ENCODE measurements around the gene ECEL1. TPM values are rescaled to one million over a fixed set of nuclear protein-coding genes. Genes with fewer than 3 reads are reported as not detected.

The ECEL1 gene
- total and polyA plus RNA-seq, 2 donors (not counting 1 experiment from before 2014, with no cell fraction given), result 0.47 TPM; not detected in 1

GRCh38 chr2:232488097-232488711 lies 570 bp upstream of the ECEL1 start:
- DNase-seq, result no peak
- H3K27me3 ChIP-seq (replicated peaks in 1 of 4; ENCODE audit: control extremely low read depth in 1 of 4, control insufficient read depth in 3 of 4, insufficient read depth in 4 of 4, low read length in 3 of 4), result peaks cover 0 to 33% (median 2%) of the 10 kb centered on the region in 4 experiments
- intact Hi-C loops (cut with micrococcal nuclease), result no loop called here
- H3K4me3 ChIP-seq (ENCODE audit: control extremely low read depth in 1 of 5, extremely low read depth in 1 of 5, insufficient read depth in 1 of 5, low read depth in 2 of 5, low read length in 4 of 5), result no peak overlapping the region
- POLR2A ChIA-PET, result no interaction called here
- no peak overlapping the region for H3K27ac Mint-ChIP-seq
- CTCF ChIA-PET, result no interaction called here
- peaks cover 7 to 11% of the 10 kb centered on the region in 2 donors for H3K4me1 ChIP-seq (ENCODE audit: control insufficient read depth in 2 of 2, insufficient read depth in 2 of 2, low read length in 2 of 2)
- H3K27ac ChIP-seq (ENCODE audit: low read length in 2 of 2), result no peak overlapping the region
- peaks cover 11% of the 10 kb centered on the region for H3K4me1 Mint-ChIP-seq
- H2AFZ ChIP-seq (ENCODE audit: insufficient read depth, low read depth, low read length, poor library complexity, severe bottlenecking), result no peak overlapping the region
- TF ChIP-seq CTCF (IDR thresholded peaks at IDR 0.05) (no peak), EZH2 (IDR thresholded peaks at IDR 0.05; ENCODE audit: borderline replicate concordance, insufficient read depth, low read depth, low read length, poor library complexity, severe bottlenecking) (no peak)
- no peaks in the 10 kb centered on the region for H3K79me2 ChIP-seq (ENCODE audit: control insufficient read depth, insufficient read depth, low read length)
- ATAC-seq (ENCODE audit: low read depth), result no peak
- H3K27me3 Mint-ChIP-seq, result peaks cover 40% of the 10 kb centered on the region
- peak overlapping the region; percentile 45 for H3K4me3 Mint-ChIP-seq
- no peak overlapping the region for H3K4me2 ChIP-seq (replicated peaks; ENCODE audit: low read depth, low read length, poor library complexity, severe bottlenecking)
- H3K36me3 ChIP-seq (replicated peaks in 1 of 2; ENCODE audit: control extremely low read depth in 1 of 2, control insufficient read depth in 1 of 2, extremely low read depth in 1 of 2, insufficient read depth in 2 of 2, low read length in 1 of 2), result no peaks in the 10 kb centered on the region
- H3K9me3 Mint-ChIP-seq (ENCODE audit: insufficient read depth), result no peaks in the 10 kb centered on the region
- no peak overlapping the region for H3K9ac ChIP-seq (ENCODE audit: low read length)
- 54% methylated on average over 15 of the region's 16 CpGs for WGBS (ENCODE audit: insufficient coverage)
- H3K9me3 ChIP-seq (ENCODE audit: control extremely low read depth in 1 of 3, control insufficient read depth in 2 of 3, insufficient read depth in 1 of 3, low read length in 2 of 3), result no peaks in the 10 kb centered on the region
- H4K20me1 ChIP-seq (ENCODE audit: control insufficient read depth, insufficient read depth, low read length, poor library complexity, severe bottlenecking), result no peaks in the 10 kb centered on the region

- TF ChIP-seq CTCF (IDR thresholded peaks at IDR 0.05), result no peak
- Histone ChIP-seq H3K9ac (ENCODE audit: low read length) (no peak overlapping the region), H4K20me1 (ENCODE audit: control insufficient read depth, insufficient read depth, low read length, poor library complexity, severe bottlenecking) (no peaks in the 10 kb centered on the region), H3K4me3 (ENCODE audit: control extremely low read depth in 1 of 5, extremely low read depth in 1 of 5, insufficient read depth in 1 of 5, low read depth in 2 of 5, low read length in 4 of 5) (no peak overlapping the region), H3K27me3 (replicated peaks in 1 of 4; ENCODE audit: control extremely low read depth in 1 of 4, control insufficient read depth in 3 of 4, insufficient read depth in 4 of 4, low read length in 3 of 4) (peaks cover 0 to 33% (median 2%) of the 10 kb centered on the region in 4 experiments), H3K4me2 (replicated peaks; ENCODE audit: low read depth, low read length, poor library complexity, severe bottlenecking) (peak overlapping the region; percentile 42), H3K27ac (ENCODE audit: low read length in 2 of 2) (no peak overlapping the region), H3K9me3 (ENCODE audit: control extremely low read depth in 1 of 3, control insufficient read depth in 2 of 3, insufficient read depth in 1 of 3, low read length in 2 of 3) (no peaks in the 10 kb centered on the region), H3K79me2 (ENCODE audit: control insufficient read depth, insufficient read depth, low read length) (no peaks in the 10 kb centered on the region), H2AFZ (ENCODE audit: insufficient read depth, low read depth, low read length, poor library complexity, severe bottlenecking) (no peak overlapping the region), H3K4me1 (ENCODE audit: control insufficient read depth in 2 of 2, insufficient read depth in 2 of 2, low read length in 2 of 2) (peaks cover 7 to 11% of the 10 kb centered on the region in 2 donors), H3K36me3 (replicated peaks in 1 of 2; ENCODE audit: control extremely low read depth in 1 of 2, control insufficient read depth in 1 of 2, extremely low read depth in 1 of 2, insufficient read depth in 2 of 2, low read length in 1 of 2) (no peaks in the 10 kb centered on the region)
- Mint-ChIP-seq H3K27me3 (peaks cover 44% of the 10 kb centered on the region), H3K4me1 (peaks cover 11% of the 10 kb centered on the region), H3K27ac (no peak overlapping the region), H3K4me3 (peak overlapping the region; percentile 34), H3K9me3 (ENCODE audit: insufficient read depth) (no peaks in the 10 kb centered on the region)
- no peak for DNase-seq
- 6% methylated on average over 69 of the region's 74 CpGs for WGBS (ENCODE audit: insufficient coverage)
- POLR2A ChIA-PET, result no interaction called here
- CTCF ChIA-PET, result no interaction called here
- intact Hi-C loops (cut with micrococcal nuclease), result no loop called here
- no peak for ATAC-seq (ENCODE audit: low read depth)
Observed at GRCh38 chr2:232486558-232487384, 863 bp downstream of the ECEL1 start.

All from B cell (primary cell).